Neuron (in vitro differentiated cells): ENCODE results near the gene SLX4IP.
"Not testable (repeated sequence)": the region's sequence is repeated elsewhere in the genome, so short reads cannot be mapped to it uniquely, and the experiment has no call there.

Source experiments
- H2AFZ ChIP-seq: one replicate; pipeline ENCODE4 v1.6.1; 2013; ENCODE audit warnings: low read depth, mild to moderate bottlenecking, inconsistent platforms, low read length, moderate library complexity
- H3K27me3 ChIP-seq: one replicate; pipeline ENCODE4 v1.6.1; 2013; ENCODE audit warnings: low read length; ENCODE audit not compliant: insufficient read depth
- H3K36me3 ChIP-seq: one replicate; pipeline ENCODE4 v1.6.1; 2013; ENCODE audit warnings: low read length; ENCODE audit not compliant: insufficient read depth
- H3K4me1 ChIP-seq: one replicate; pipeline ENCODE4 v1.6.1; 2013; ENCODE audit warnings: low read length; ENCODE audit not compliant: insufficient read depth
- H3K4me3 ChIP-seq: 2 replicates; pipeline ENCODE4 v1.5.1; 2013; ENCODE audit warnings: mild to moderate bottlenecking, low read length, moderate library complexity
- H3K9me3 ChIP-seq: one replicate; pipeline ENCODE4 v1.6.1; 2013; ENCODE audit warnings: low read length

Gene SLX4IP

GRCh38 chr20:10596710-10597121, 161.6 kb downstream of the SLX4IP start:
- Histone ChIP-seq H3K9me3 (peaks cover 2% of the 10 kb centered on the region), H2AFZ (no peak overlapping the region), H3K4me1 (no peaks in the 10 kb centered on the region), H3K27me3 (no peaks in the 10 kb centered on the region), H3K36me3 (no peaks in the 10 kb centered on the region), H3K4me3 (no peak overlapping the region)

GRCh38 chr20:10597637-10598036, 162.5 kb downstream of the SLX4IP start:
- peaks cover 2% of the 10 kb centered on the region for H3K36me3 ChIP-seq
- H3K27me3 ChIP-seq, result no peaks in the 10 kb centered on the region
- H2AFZ ChIP-seq, result no peak overlapping the region
- no peak overlapping the region for H3K4me3 ChIP-seq
- H3K9me3 ChIP-seq, result peaks cover 2% of the 10 kb centered on the region
- no peaks in the 10 kb centered on the region for H3K4me1 ChIP-seq

GRCh38 chr20:10602221-10602871, 167.2 kb downstream of the SLX4IP start:
- Histone ChIP-seq H3K4me3 (no peak overlapping the region), H3K9me3 (peaks cover 2% of the 10 kb centered on the region), H3K36me3 (peaks cover 2% of the 10 kb centered on the region), H3K27me3 (no peaks in the 10 kb centered on the region), H2AFZ (no peak overlapping the region), H3K4me1 (peaks cover 18% of the 10 kb centered on the region)

GRCh38 chr20:10603378-10603777, 168.3 kb downstream of the SLX4IP start:
- peaks cover 2% of the 10 kb centered on the region for H3K9me3 ChIP-seq
- peaks cover 2% of the 10 kb centered on the region for H3K36me3 ChIP-seq
- no peak overlapping the region for H2AFZ ChIP-seq
- H3K27me3 ChIP-seq, result no peaks in the 10 kb centered on the region
- no peak overlapping the region for H3K4me3 ChIP-seq
- peaks cover 18% of the 10 kb centered on the region for H3K4me1 ChIP-seq

- no peak overlapping the region for H3K4me3 ChIP-seq
- H3K36me3 ChIP-seq, result peaks cover 3% of the 10 kb centered on the region
- H2AFZ ChIP-seq, result no peak overlapping the region
- H3K4me1 ChIP-seq, result peaks cover 18% of the 10 kb centered on the region
- peaks cover 2% of the 10 kb centered on the region for H3K9me3 ChIP-seq
- H3K27me3 ChIP-seq, result no peaks in the 10 kb centered on the region
Observed at GRCh38 chr20:10603971-10604864, 169.1 kb downstream of the SLX4IP start.

DNA sequence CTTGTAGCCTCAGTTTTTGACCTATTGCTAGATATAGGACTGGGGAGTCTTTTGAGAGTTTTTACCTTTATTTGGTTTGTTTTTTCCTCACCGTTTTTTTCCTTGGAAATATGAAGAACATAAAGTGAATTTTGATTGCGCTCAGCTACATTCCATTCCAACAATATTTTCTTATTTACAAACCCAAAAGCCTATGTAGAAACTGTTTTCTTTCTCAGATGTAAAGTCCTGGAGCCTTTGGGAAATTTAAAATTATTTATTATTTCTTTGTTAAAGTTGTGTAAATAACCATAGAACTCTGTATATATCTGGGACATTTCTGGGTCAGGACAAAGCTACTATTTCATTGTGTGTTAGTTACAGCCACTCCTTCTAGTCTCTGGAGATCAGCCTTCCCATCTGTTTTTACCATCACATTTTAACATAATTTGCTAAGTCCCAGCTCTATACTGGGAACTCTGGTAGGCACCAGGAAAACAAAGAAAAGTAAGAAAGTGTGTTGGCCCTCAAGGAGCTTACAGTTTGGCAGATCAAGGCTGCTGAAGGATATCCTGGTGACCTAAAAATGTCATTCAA, 169.8 kb downstream of the SLX4IP start:
- Histone ChIP-seq H3K9me3 (peaks cover 2% of the 10 kb centered on the region), H2AFZ (no peak overlapping the region), H3K27me3 (no peaks in the 10 kb centered on the region), H3K36me3 (peaks cover 6% of the 10 kb centered on the region), H3K4me3 (no peak overlapping the region), H3K4me1 (peaks cover 18% of the 10 kb centered on the region)

GRCh38 chr20:10605547-10606195, 170.6 kb downstream of the SLX4IP start:
- no peak overlapping the region for H3K4me3 ChIP-seq
- H2AFZ ChIP-seq, result no peak overlapping the region
- no peaks in the 10 kb centered on the region for H3K27me3 ChIP-seq
- peaks cover 2% of the 10 kb centered on the region for H3K9me3 ChIP-seq
- H3K4me1 ChIP-seq, result peaks cover 18% of the 10 kb centered on the region
- peaks cover 6% of the 10 kb centered on the region for H3K36me3 ChIP-seq

DNA sequence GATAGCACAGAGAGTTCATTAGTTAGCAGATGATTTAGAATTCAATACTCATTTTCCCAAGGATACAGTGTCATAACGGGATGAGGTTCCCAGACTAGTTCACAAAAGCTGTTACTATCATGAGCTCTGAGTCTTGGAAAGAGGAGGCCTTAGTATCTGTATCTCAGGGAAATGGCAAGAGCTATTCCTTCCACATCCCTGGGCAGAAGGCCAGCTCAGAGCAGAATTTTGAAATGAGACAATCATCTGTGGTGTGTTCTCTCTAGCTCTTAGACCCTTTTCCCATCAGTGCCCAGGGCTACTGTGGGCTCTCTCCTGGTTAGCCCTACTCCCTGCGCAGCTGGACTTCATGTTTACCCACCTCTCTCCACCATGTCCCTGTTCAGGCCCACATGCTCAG, 174.2 kb downstream of the SLX4IP start:
- Histone ChIP-seq H3K27me3 (no peaks in the 10 kb centered on the region), H3K9me3 (no peaks in the 10 kb centered on the region), H3K36me3 (peaks cover 4% of the 10 kb centered on the region), H3K4me1 (peaks cover 15% of the 10 kb centered on the region), H3K4me3 (no peak overlapping the region), H2AFZ (no peak overlapping the region)

DNA sequence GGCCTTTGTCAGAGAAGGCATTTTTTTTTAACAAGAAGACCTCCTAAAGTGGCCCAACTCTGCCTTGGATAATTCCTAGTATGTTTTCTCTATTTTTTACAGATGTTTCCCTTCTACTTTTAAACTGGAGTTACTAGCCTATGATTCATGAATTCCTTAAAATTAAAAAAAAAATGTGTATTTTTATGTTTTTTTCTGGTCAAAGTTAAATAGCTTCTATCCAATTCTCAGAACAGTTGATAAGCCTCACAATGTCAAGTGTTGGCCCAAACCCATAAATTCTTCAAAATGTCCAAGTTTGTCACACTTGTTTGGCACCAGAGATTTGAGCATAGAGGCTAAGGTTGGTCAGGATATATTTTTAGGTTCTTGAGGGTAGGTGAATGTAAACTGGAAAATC, 174.7 kb downstream of the SLX4IP start:
- H3K36me3 ChIP-seq, result peaks cover 4% of the 10 kb centered on the region
- H3K4me1 ChIP-seq, result peaks cover 11% of the 10 kb centered on the region
- no peaks in the 10 kb centered on the region for H3K9me3 ChIP-seq
- no peaks in the 10 kb centered on the region for H3K27me3 ChIP-seq
- H3K4me3 ChIP-seq, result no peak overlapping the region
- H2AFZ ChIP-seq, result no peak overlapping the region

DNA sequence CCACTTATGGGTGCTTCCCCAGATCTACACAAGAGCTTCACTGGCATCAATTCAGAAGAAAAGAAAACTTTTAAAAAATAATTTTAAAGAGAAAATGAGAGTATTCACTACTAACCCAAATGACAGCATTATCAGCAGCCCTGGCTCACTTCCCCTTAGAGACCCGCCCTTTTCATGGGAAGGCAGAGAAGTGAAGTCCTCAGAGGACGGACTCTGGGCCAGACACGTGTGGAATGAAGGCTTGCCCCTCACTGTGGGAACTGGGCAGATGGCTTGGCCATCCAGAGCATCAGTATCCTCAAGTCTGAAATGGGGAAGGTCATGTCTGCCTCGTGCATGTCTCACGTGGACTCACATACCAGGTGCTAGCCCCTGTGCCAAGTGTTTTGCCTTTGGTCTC, 175.1 kb downstream of the SLX4IP start:
- Histone ChIP-seq H3K27me3 (no peaks in the 10 kb centered on the region), H3K36me3 (peaks cover 4% of the 10 kb centered on the region), H3K9me3 (no peaks in the 10 kb centered on the region), H2AFZ (no peak overlapping the region), H3K4me3 (no peak overlapping the region), H3K4me1 (peaks cover 11% of the 10 kb centered on the region)

- Histone ChIP-seq H3K9me3 (no peaks in the 10 kb centered on the region), H3K36me3 (peaks cover 4% of the 10 kb centered on the region), H2AFZ (no peak overlapping the region), H3K27me3 (no peaks in the 10 kb centered on the region), H3K4me1 (peaks cover 6% of the 10 kb centered on the region), H3K4me3 (no peak overlapping the region)
Observed at GRCh38 chr20:10611357-10611756, 176.3 kb downstream of the SLX4IP start.

DNA sequence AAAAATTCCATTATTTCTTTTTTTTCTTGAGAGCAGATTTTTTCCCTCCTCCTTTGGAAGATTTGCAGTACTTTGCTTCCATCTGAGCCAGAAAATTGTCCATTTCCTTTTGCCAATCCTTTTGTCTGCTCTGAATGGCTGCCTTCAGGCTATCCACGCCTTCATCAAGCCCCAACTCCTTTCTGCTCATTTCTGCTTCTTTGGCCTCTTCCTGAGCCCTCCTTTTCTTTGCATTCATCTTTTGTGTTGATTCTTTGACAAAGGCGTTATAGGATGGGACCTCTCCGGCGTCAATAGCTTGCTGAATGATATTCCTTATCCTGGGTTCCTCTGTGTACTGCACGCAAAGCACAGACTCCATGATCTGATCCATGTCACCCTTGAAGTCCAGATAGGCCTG, 178.3 kb downstream of the SLX4IP start:
- not testable (repeated sequence) for H3K4me1 ChIP-seq, H3K36me3 ChIP-seq, H3K27me3 ChIP-seq, H3K9me3 ChIP-seq, H2AFZ ChIP-seq, H3K4me3 ChIP-seq

- Histone ChIP-seq H3K36me3 (peaks cover 4% of the 10 kb centered on the region), H3K4me1 (peaks cover 13% of the 10 kb centered on the region), H3K27me3 (no peaks in the 10 kb centered on the region), H3K9me3 (no peaks in the 10 kb centered on the region), H2AFZ (no peak overlapping the region), H3K4me3 (no peak overlapping the region)
Observed at GRCh38 chr20:10613911-10614310, 178.8 kb downstream of the SLX4IP start.
